B cell (primary cell): ENCODE data around the gene HS3ST2. TPM values are rescaled to one million over a fixed set of nuclear protein-coding genes. Genes with fewer than 3 reads are reported as not detected.

ENCODE experiments used
- ATAC-seq: fragments of 200-7000 bp; cut with Tn5 transposase; one replicate; pipeline ENCODE4 v1.10.0; 2021; ENCODE audit warnings: low read depth, mild to moderate bottlenecking, moderate number of reproducible peaks, moderate library complexity
- CTCF ChIA-PET: fragments of 350-600 bp; sonication (Branson Sonifier 250); formaldehyde crosslinking; loops from one replicate; lab custom pipeline; 2021; ENCODE audit warnings: antibody characterized with exemption, inconsistent platforms; lab: Charles Lee
- POLR2A ChIA-PET: fragments of 350-600 bp; sonication (Branson Sonifier 250); formaldehyde crosslinking; loops from one replicate; lab custom pipeline; 2021; ENCODE audit warnings: antibody characterized with exemption; lab: Charles Lee
- DNase-seq: peaks from one replicate; pipeline ENCODE4 v3.0.0; 2013
- H2AFZ ChIP-seq: 2 replicates; pipeline ENCODE4 v1.6.1; 2012; ENCODE audit warnings: mild to moderate bottlenecking, low read depth, low read length; ENCODE audit not compliant: insufficient read depth, poor library complexity, severe bottlenecking
- H3K27ac ChIP-seq, 2 donors: 1 replicate in 1 of 2; 2 replicates in 1 of 2; pipeline ENCODE4 v1.5.1; 2012 to 2013; ENCODE audit warnings: low read length in 2 of 2, mild to moderate bottlenecking in 2 of 2, moderate library complexity in 1 of 2
- H3K27me3 ChIP-seq, 4 experiments: fragments of 200-600 bp in 1 of 4; sonication (generic) in 1 of 4; replicated peaks in 1 of 4; 1 replicate in 2 of 4; 2 replicates in 2 of 4; pipeline versions ENCODE4 v1.6.1 to v1.7.0; 2013 to 2016; ENCODE audit warnings: low read length in 3 of 4, mild to moderate bottlenecking in 2 of 4, mixed read lengths in 1 of 4, moderate library complexity in 1 of 4; ENCODE audit not compliant: insufficient read depth in 4 of 4, control insufficient read depth in 3 of 4; ENCODE audit errors: control extremely low read depth in 1 of 4
- H3K36me3 ChIP-seq, 2 experiments: replicated peaks in 1 of 2; 1 replicate in 1 of 2; 2 replicates in 1 of 2; pipeline versions ENCODE4 v1.6.1 to v1.7.1; 2013; ENCODE audit warnings: low read length in 1 of 2; ENCODE audit not compliant: insufficient read depth in 2 of 2, control insufficient read depth in 1 of 2; ENCODE audit errors: control extremely low read depth in 1 of 2, extremely low read depth in 1 of 2
- H3K4me1 ChIP-seq, 2 donors: fragments of 200-600 bp in 1 of 2; sonication (generic) in 1 of 2; 1 replicate in 1 of 2; 2 replicates in 1 of 2; pipeline versions ENCODE4 v1.5.1 to v1.6.1; 2013 to 2017; ENCODE audit warnings: low read length in 2 of 2; ENCODE audit not compliant: control insufficient read depth in 2 of 2, insufficient read depth in 2 of 2
- H3K4me2 ChIP-seq: replicated peaks from 2 replicates; pipeline ENCODE3; 2012; ENCODE audit warnings: mild to moderate bottlenecking, low read depth, low read length; ENCODE audit not compliant: poor library complexity, severe bottlenecking
- H3K4me3 ChIP-seq, 5 experiments: fragments of 200-600 bp in 1 of 5; sonication (generic) in 1 of 5; 1 replicate in 3 of 5; 2 replicates in 2 of 5; pipeline versions ENCODE4 v1.5.1 to v1.7.0; 2011 to 2016; ENCODE audit warnings: low read length in 4 of 5, mild to moderate bottlenecking in 4 of 5, low read depth in 2 of 5, control low read depth in 1 of 5, moderate library complexity in 1 of 5; ENCODE audit not compliant: insufficient read depth in 1 of 5; ENCODE audit errors: control extremely low read depth in 1 of 5, extremely low read depth in 1 of 5
- H3K79me2 ChIP-seq: fragments of 200-600 bp; sonication (generic); one replicate; pipeline ENCODE4 v1.6.0; 2016; ENCODE audit warnings: low read length; ENCODE audit not compliant: control insufficient read depth, insufficient read depth
- H3K9ac ChIP-seq: fragments of 200-600 bp; sonication (generic); 2 replicates; pipeline ENCODE4 v1.6.1; 2017; ENCODE audit warnings: mild to moderate bottlenecking, low read length, moderate library complexity
- H3K9me3 ChIP-seq, 3 donors: one replicate each; pipeline versions ENCODE4 v1.6.1 to v1.7.1; 2013; ENCODE audit warnings: low read length in 2 of 3; ENCODE audit not compliant: control insufficient read depth in 2 of 3, insufficient read depth in 1 of 3; ENCODE audit errors: control extremely low read depth in 1 of 3
- H4K20me1 ChIP-seq: 2 replicates; pipeline ENCODE4 v1.6.0; 2012; ENCODE audit warnings: mild to moderate bottlenecking, low read length; ENCODE audit not compliant: insufficient read depth, control insufficient read depth, poor library complexity, severe bottlenecking
- H3K27ac Mint-ChIP-seq: one replicate; pipeline ENCODE4 v1.8.0; 2021; ENCODE audit warnings: mixed read lengths
- H3K27me3 Mint-ChIP-seq: one replicate; pipeline ENCODE4 v1.8.0; 2021; ENCODE audit warnings: mixed read lengths
- H3K4me1 Mint-ChIP-seq: one replicate; pipeline ENCODE4 v1.8.0; 2021; ENCODE audit warnings: mixed read lengths
- H3K4me3 Mint-ChIP-seq: one replicate; pipeline ENCODE4 v1.8.0; 2021; ENCODE audit warnings: mixed read lengths
- H3K9me3 Mint-ChIP-seq: one replicate; pipeline ENCODE4 v1.8.0; 2022; ENCODE audit warnings: mixed read lengths; ENCODE audit not compliant: insufficient read depth
- CTCF ChIP-seq: fragments of 200-600 bp; IDR thresholded peaks from one replicate; pipeline ENCODE4 v1.8.0; 2022; ENCODE audit warnings: antibody characterized with exemption, mild to moderate bottlenecking
- EZH2 ChIP-seq: IDR thresholded peaks from 2 replicates; pipeline ENCODE4 v1.6.1; 2012; ENCODE audit warnings: borderline replicate concordance, low read depth, mild to moderate bottlenecking, moderate library complexity, low read length; ENCODE audit not compliant: insufficient read depth, poor library complexity, severe bottlenecking
- WGBS: methylation state at CpG from one replicate; pipeline ENCODE4 v1.1.5; 2013; ENCODE audit warnings: missing lambda C conversion rate; ENCODE audit not compliant: insufficient coverage; 5-methylcytosine and 5-hydroxymethylcytosine counted together
- intact Hi-C: fragments of 100-400 bp; cut with micrococcal nuclease; formaldehyde crosslinking; loops from one replicate; pipeline ENCODE4 v1.10.0; 2022
- polyA plus RNA-seq: library from polyadenylated mRNA; depleted of rRNA; stranded (reverse); fragments of >200 nt; gene quantifications from 2 replicates; pipeline ENCODE4 v1.2.3, GENCODE V29; 2012
- total RNA-seq, 2 donors: library from RNA; stranded (reverse); fragments of 120-200 nt in 1 of 2; gene quantifications; 1 replicate in 1 of 2; 2 replicates in 1 of 2; pipeline versions ENCODE4 v1.2.3 to v1.2.4, GENCODE V29; 2013 to 2022

The HS3ST2 gene
- total and polyA plus RNA-seq, 2 donors (not counting 1 experiment from before 2014, with no cell fraction given): not detected

DNA sequence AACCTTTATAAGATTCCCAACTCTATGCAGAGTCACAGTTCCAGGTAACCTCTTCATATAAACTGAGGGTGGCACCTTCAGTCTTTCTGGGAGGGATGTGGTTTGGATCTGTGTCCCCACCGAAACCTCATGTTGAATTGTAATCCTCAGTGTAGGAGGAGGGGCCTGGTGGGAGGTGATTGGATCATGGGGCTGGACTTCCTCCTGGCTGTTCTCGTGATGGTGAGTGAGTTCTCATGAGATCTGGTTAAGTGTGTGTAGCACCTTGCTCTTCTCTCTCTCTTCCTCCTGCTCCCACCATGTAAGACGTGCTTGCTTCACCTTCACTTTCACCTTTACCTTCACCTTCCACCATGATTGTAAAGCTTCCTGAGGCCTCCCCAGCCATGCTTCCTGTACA is 30.5 kb downstream of the HS3ST2 start:
- CTCF ChIA-PET: no interaction called here
- Histone ChIP-seq H3K9me3 (no peaks in the 10 kb centered on the region), H3K36me3 (no peaks in the 10 kb centered on the region), H3K4me1 (no peaks in the 10 kb centered on the region), H3K9ac (no peak overlapping the region), H3K79me2 (no peaks in the 10 kb centered on the region), H2AFZ (no peak overlapping the region), H3K4me3 (no peak overlapping the region), H3K27ac (no peak overlapping the region), H3K27me3 (peaks cover 0 to 15% (median 0%) of the 10 kb centered on the region in 4 experiments), H4K20me1 (no peaks in the 10 kb centered on the region), H3K4me2 (no peak overlapping the region)
- Mint-ChIP-seq H3K27me3 (peaks cover 60% of the 10 kb centered on the region), H3K9me3 (no peaks in the 10 kb centered on the region), H3K27ac (no peak overlapping the region), H3K4me1 (no peaks in the 10 kb centered on the region), H3K4me3 (no peak overlapping the region)
- 92% methylated on average over 2 of the region's 3 CpGs for WGBS
- intact Hi-C loops: no loop called here
- DNase-seq (no peak), ATAC-seq (no peak)
- POLR2A ChIA-PET: no interaction called here
- TF ChIP-seq EZH2 (no peak), CTCF (no peak)

- no peak for ATAC-seq
Observed at GRCh38 chr16:22847100-22847499, 33.1 kb downstream of the HS3ST2 start.

More at GRCh38 chr16:22847100-22847499, 33.1 kb downstream of the HS3ST2 start:
- Histone ChIP-seq H3K36me3 (no peaks in the 10 kb centered on the region), H3K27me3 (peaks cover 0 to 19% (median under 1%) of the 10 kb centered on the region in 4 experiments), H3K4me2 (no peak overlapping the region), H2AFZ (no peak overlapping the region), H3K9me3 (no peaks in the 10 kb centered on the region), H3K4me3 (no peak overlapping the region), H4K20me1 (no peaks in the 10 kb centered on the region), H3K79me2 (no peaks in the 10 kb centered on the region), H3K27ac (no peak overlapping the region), H3K9ac (no peak overlapping the region), H3K4me1 (no peaks in the 10 kb centered on the region)
- Mint-ChIP-seq H3K9me3 (no peaks in the 10 kb centered on the region), H3K27ac (no peak overlapping the region), H3K4me1 (no peaks in the 10 kb centered on the region), H3K27me3 (peaks cover 54% of the 10 kb centered on the region), H3K4me3 (no peak overlapping the region)
- no peak for TF ChIP-seq EZH2
- no peak for TF ChIP-seq CTCF
- ChIA-PET CTCF (no interaction called here), POLR2A (no interaction called here)
- intact Hi-C loops: no loop called here
- no CpG with 5 or more reads among the region's 3 CpGs for WGBS
- DNase-seq: no peak
